Thyroid gland (tissue), 4 donors: Measurements from ENCODE around the gene KIR2DL4.

Experiments used
- CTCF ChIP-seq, 6 experiments: fragments of 200-600 bp in 3 of 6; fragments of 450-650 bp in 3 of 6; sonication (generic) in 3 of 6; IDR thresholded peaks; one replicate each; pipeline ENCODE4 v1.5.1; 2016 to 2019; ENCODE audit warnings: antibody characterized with exemption in 6 of 6, mild to moderate bottlenecking in 2 of 6, inconsistent platforms in 1 of 6, moderate library complexity in 1 of 6
- POLR2A ChIP-seq, 2 donors: fragments of 450-650 bp; IDR thresholded peaks; one replicate each; pipeline ENCODE4 v1.6.1; 2017; ENCODE audit warnings: antibody characterized with exemption in 2 of 2, mild to moderate bottlenecking in 2 of 2, moderate library complexity in 1 of 2

GRCh38 chr19:54851353-54851752 lies 47.9 kb downstream of the KIR2DL4 start:
- TF ChIP-seq CTCF (IDR thresholded peaks at IDR 0.05) (no peak), POLR2A (IDR thresholded peaks at IDR 0.05) (no peak)
